GM12801 (cell line): ENCODE results near the gene SEC14L1.

Experiments used
- CTCF ChIP-seq: IDR thresholded peaks from one replicate; pipeline ENCODE4 v1.5.1; 2011; ENCODE audit warnings: control low read depth; ENCODE audit not compliant: insufficient read length; ENCODE audit errors: extremely low read depth

SEC14L1 gene

GRCh38 chr17:77120868-77121267 lies 19.9 kb upstream of the SEC14L1 start:
- TF ChIP-seq CTCF = no peak

GRCh38 chr17:77124192-77124889 lies 16.4 kb upstream of the SEC14L1 start:
- TF ChIP-seq CTCF = no peak

GRCh38 chr17:77125432-77125901 lies 15.3 kb upstream of the SEC14L1 start:
- no peak for TF ChIP-seq CTCF

GRCh38 chr17:77126519-77126918 lies 14.2 kb upstream of the SEC14L1 start:
- TF ChIP-seq CTCF = no peak

GRCh38 chr17:77127735-77128361 lies 12.9 kb upstream of the SEC14L1 start:
- no peak for TF ChIP-seq CTCF

- no peak for TF ChIP-seq CTCF
Observed at GRCh38 chr17:77128896-77129567, 11.7 kb upstream of the SEC14L1 start.

GRCh38 chr17:77129568-77130301 lies 11.0 kb upstream of the SEC14L1 start:
- TF ChIP-seq CTCF = no peak
